ENCODE data around the gene BCL7A.

BCL7A gene

GRCh38 chr12:122062832-122063693 lies 41.4 kb downstream of the BCL7A start:
- Histone ChIP-seq H3K9me3 (replicated peaks in 1 of 2; ENCODE audit: control insufficient read depth in 2 of 2, insufficient read depth in 1 of 2, low read depth in 1 of 2, low read length in 2 of 2) (no peaks in the 10 kb centered on the region), H3K4me2 (ENCODE audit: insufficient read depth, low read length, poor library complexity, severe bottlenecking) (no peak overlapping the region), H3K23ac (ENCODE audit: low read depth, low read length, poor library complexity) (peak overlapping the region; percentile 44), H3K14ac (ENCODE audit: low read length) (no peak overlapping the region), H2AFZ (ENCODE audit: low read length) (peak overlapping the region; percentile 69), H2BK5ac (ENCODE audit: low read length) (no peak overlapping the region), H2AK5ac (ENCODE audit: low read depth, low read length) (no peak overlapping the region), H3K18ac (ENCODE audit: low read length) (peak overlapping the region; percentile 15), H4K91ac (ENCODE audit: low read depth, low read length, poor library complexity) (no peak overlapping the region), H4K8ac (ENCODE audit: low read depth, low read length) (no peak overlapping the region), H3K9ac (ENCODE audit: low read depth, low read length, poor library complexity) (peak overlapping the region; percentile 27), H3K27me3 (ENCODE audit: control insufficient read depth in 3 of 3, insufficient read depth in 3 of 3, low read depth in 1 of 3, low read length in 3 of 3) (no peaks in the 10 kb centered on the region), H3K4me3 (ENCODE audit: low read length in 2 of 2) (peak overlapping the region in 1 of 2 donors; percentile 53), H3K36me3 (replicated peaks in 1 of 2; ENCODE audit: control insufficient read depth in 2 of 2, insufficient read depth in 2 of 2, low read length in 2 of 2) (peaks cover 22 to 50% of the 10 kb centered on the region in 2 donors), H2BK12ac (ENCODE audit: low read length) (no peak overlapping the region), H3K27ac (replicated peaks; ENCODE audit: low read length) (no peak overlapping the region), H2BK15ac (ENCODE audit: low read length) (no peak overlapping the region), H3K4ac (ENCODE audit: low read length) (no peak overlapping the region), H2BK120ac (ENCODE audit: low read depth, low read length) (no peak overlapping the region), H3K79me1 (ENCODE audit: low read depth, low read length) (peaks cover 2% of the 10 kb centered on the region), H3K4me1 (ENCODE audit: control insufficient read depth in 2 of 2, insufficient read depth in 1 of 2, low read depth in 1 of 2, low read length in 2 of 2) (peaks cover 14 to 20% of the 10 kb centered on the region in 2 donors)
- whole genome bisulfite sequencing, 2 donors (ENCODE audit: extremely low coverage in 2 of 2, insufficient read length in 2 of 2, insufficient replicate concordance in 1 of 2), result no CpG with 5 or more reads among the region's 19 CpGs
- DNase-seq (ENCODE audit: low spot score), result no peak

GRCh38 chr12:122063694-122064024 lies 42.0 kb downstream of the BCL7A start:
- Histone ChIP-seq H2BK5ac (ENCODE audit: low read length) (no peak overlapping the region), H3K4ac (ENCODE audit: low read length) (no peak overlapping the region), H3K23ac (ENCODE audit: low read depth, low read length, poor library complexity) (no peak overlapping the region), H4K8ac (ENCODE audit: low read depth, low read length) (no peak overlapping the region), H3K9me3 (replicated peaks in 1 of 2; ENCODE audit: control insufficient read depth in 2 of 2, insufficient read depth in 1 of 2, low read depth in 1 of 2, low read length in 2 of 2) (no peaks in the 10 kb centered on the region), H2AFZ (ENCODE audit: low read length) (peak overlapping the region; percentile 69), H3K79me1 (ENCODE audit: low read depth, low read length) (peaks cover 2% of the 10 kb centered on the region), H3K36me3 (replicated peaks in 1 of 2; ENCODE audit: control insufficient read depth in 2 of 2, insufficient read depth in 2 of 2, low read length in 2 of 2) (peaks cover 22 to 53% of the 10 kb centered on the region in 2 donors), H2AK5ac (ENCODE audit: low read depth, low read length) (no peak overlapping the region), H3K14ac (ENCODE audit: low read length) (no peak overlapping the region), H2BK15ac (ENCODE audit: low read length) (no peak overlapping the region), H3K27ac (replicated peaks; ENCODE audit: low read length) (no peak overlapping the region), H3K18ac (ENCODE audit: low read length) (peak overlapping the region; percentile 4), H3K4me1 (ENCODE audit: control insufficient read depth in 2 of 2, insufficient read depth in 1 of 2, low read depth in 1 of 2, low read length in 2 of 2) (peaks cover 14 to 20% of the 10 kb centered on the region in 2 donors), H2BK120ac (ENCODE audit: low read depth, low read length) (no peak overlapping the region), H3K9ac (ENCODE audit: low read depth, low read length, poor library complexity) (no peak overlapping the region), H3K4me2 (ENCODE audit: insufficient read depth, low read length, poor library complexity, severe bottlenecking) (no peak overlapping the region), H3K27me3 (ENCODE audit: control insufficient read depth in 3 of 3, insufficient read depth in 3 of 3, low read depth in 1 of 3, low read length in 3 of 3) (no peaks in the 10 kb centered on the region), H2BK12ac (ENCODE audit: low read length) (no peak overlapping the region), H4K91ac (ENCODE audit: low read depth, low read length, poor library complexity) (no peak overlapping the region), H3K4me3 (ENCODE audit: low read length in 2 of 2) (peak overlapping the region in 1 of 2 donors; percentile 53)
- no peak for DNase-seq (ENCODE audit: low spot score)
- WGBS, 2 donors (ENCODE audit: extremely low coverage in 2 of 2, insufficient read length in 2 of 2, insufficient replicate concordance in 1 of 2), result no CpG with 5 or more reads among the region's 6 CpGs

- Histone ChIP-seq H3K4me2 (ENCODE audit: insufficient read depth, low read length, poor library complexity, severe bottlenecking) (no peak overlapping the region), H3K36me3 (replicated peaks in 1 of 2; ENCODE audit: control insufficient read depth in 2 of 2, insufficient read depth in 2 of 2, low read length in 2 of 2) (peaks cover 16 to 49% of the 10 kb centered on the region in 2 donors), H3K4me3 (ENCODE audit: low read length in 2 of 2) (peak overlapping the region in 1 of 2 donors; percentile 53), H2AFZ (ENCODE audit: low read length) (peak overlapping the region; percentile 69), H2AK5ac (ENCODE audit: low read depth, low read length) (no peak overlapping the region), H2BK5ac (ENCODE audit: low read length) (no peak overlapping the region), H4K91ac (ENCODE audit: low read depth, low read length, poor library complexity) (no peak overlapping the region), H3K4ac (ENCODE audit: low read length) (no peak overlapping the region), H3K9me3 (replicated peaks in 1 of 2; ENCODE audit: control insufficient read depth in 2 of 2, insufficient read depth in 1 of 2, low read depth in 1 of 2, low read length in 2 of 2) (no peaks in the 10 kb centered on the region), H3K18ac (ENCODE audit: low read length) (no peak overlapping the region), H3K23ac (ENCODE audit: low read depth, low read length, poor library complexity) (no peak overlapping the region), H3K9ac (ENCODE audit: low read depth, low read length, poor library complexity) (no peak overlapping the region), H3K14ac (ENCODE audit: low read length) (no peak overlapping the region), H4K8ac (ENCODE audit: low read depth, low read length) (no peak overlapping the region), H3K79me1 (ENCODE audit: low read depth, low read length) (peaks cover 2% of the 10 kb centered on the region), H2BK15ac (ENCODE audit: low read length) (no peak overlapping the region), H3K4me1 (ENCODE audit: control insufficient read depth in 2 of 2, insufficient read depth in 1 of 2, low read depth in 1 of 2, low read length in 2 of 2) (peaks cover 14 to 20% of the 10 kb centered on the region in 2 donors), H3K27ac (replicated peaks; ENCODE audit: low read length) (no peak overlapping the region), H3K27me3 (ENCODE audit: control insufficient read depth in 3 of 3, insufficient read depth in 3 of 3, low read depth in 1 of 3, low read length in 3 of 3) (no peaks in the 10 kb centered on the region), H2BK12ac (ENCODE audit: low read length) (no peak overlapping the region), H2BK120ac (ENCODE audit: low read depth, low read length) (no peak overlapping the region)
- no CpG with 5 or more reads among the region's 14 CpGs for WGBS, 2 donors (ENCODE audit: extremely low coverage in 2 of 2, insufficient read length in 2 of 2, insufficient replicate concordance in 1 of 2)
- DNase-seq (ENCODE audit: low spot score), result peak; percentile 65
These were observed 42.5 kb downstream of the BCL7A start for GRCh38 chr12:122064025-122064777.
